Measurements from ENCODE around the gene PRICKLE3. TPM values are rescaled to one million over a fixed set of nuclear protein-coding genes. Genes with fewer than 3 reads are reported as not detected.

The PRICKLE3 gene
- total and polyA plus RNA-seq, 2 experiments from 2014 or later = 4.7 to 13.7 TPM

- ATAC-seq (no peak), DNase-seq (ENCODE audit: low spot score) (no peak)
- H3F3A ChIP-seq (replicated peaks; ENCODE audit: low read depth) = no peaks in the 10 kb centered on the region
- H3K27ac Mint-ChIP-seq = no peak overlapping the region
- H3K9me3 Mint-ChIP-seq = no peaks in the 10 kb centered on the region
- no peaks in the 10 kb centered on the region for H3K27me3 ChIP-seq (ENCODE audit: insufficient read depth)
- H3K79me2 ChIP-seq (replicated peaks; ENCODE audit: insufficient read depth) = no peaks in the 10 kb centered on the region
- H3K9me2 ChIP-seq (ENCODE audit: insufficient read depth) = no peaks in the 10 kb centered on the region
- H3K4me3 Mint-ChIP-seq = no peak overlapping the region
- no peak overlapping the region for H3K27ac ChIP-seq (ENCODE audit: low read depth)
- no peak overlapping the region for H3K4me2 ChIP-seq
- H3K4me1 Mint-ChIP-seq = no peaks in the 10 kb centered on the region
- H3K4me1 ChIP-seq (ENCODE audit: insufficient read depth) = no peaks in the 10 kb centered on the region
- no peaks in the 10 kb centered on the region for H3K36me3 ChIP-seq (ENCODE audit: insufficient read depth)
- H3K4me3 ChIP-seq = no peak overlapping the region
- H3K27me3 Mint-ChIP-seq (ENCODE audit: insufficient read depth, low read depth, poor library complexity) = peaks cover 1% of the 10 kb centered on the region
- H4K20me1 ChIP-seq (replicated peaks; ENCODE audit: insufficient read depth) = no peaks in the 10 kb centered on the region
- no peak overlapping the region for H2AFZ ChIP-seq
- no peak for TF ChIP-seq ZNF331 (CRISPR knock-in tag; IDR thresholded peaks at IDR 0.05; ENCODE audit: low read depth)
- no peak for TF ChIP-seq POLR2AphosphoS5 (IDR thresholded peaks at IDR 0.05; ENCODE audit: low read depth)
- TF ChIP-seq STAT1 (IDR thresholded peaks at IDR 0.05; ENCODE audit: unreplicated experiment) = no peak
- TF ChIP-seq ETS1 (IDR thresholded peaks at IDR 0.05) = no peak
- no peak for TF ChIP-seq ZNF114 (CRISPR knock-in tag; IDR thresholded peaks at IDR 0.05)
- no peak for TF ChIP-seq NANOG (IDR thresholded peaks at IDR 0.05; ENCODE audit: borderline replicate concordance)
- no peak for TF ChIP-seq CREB1 (CRISPR knock-in tag; IDR thresholded peaks at IDR 0.05; ENCODE audit: low read depth)
- no peak for TF ChIP-seq REST (IDR thresholded peaks at IDR 0.05; ENCODE audit: unreplicated experiment)
- no peak for TF ChIP-seq CTCF (conservative IDR thresholded peaks at IDR 0.05; ENCODE audit: low read depth in 2 of 2)
- TF ChIP-seq EZH2phosphoT487 (IDR thresholded peaks at IDR 0.05; ENCODE audit: unreplicated experiment) = no peak
- TF ChIP-seq, protein P1, sequence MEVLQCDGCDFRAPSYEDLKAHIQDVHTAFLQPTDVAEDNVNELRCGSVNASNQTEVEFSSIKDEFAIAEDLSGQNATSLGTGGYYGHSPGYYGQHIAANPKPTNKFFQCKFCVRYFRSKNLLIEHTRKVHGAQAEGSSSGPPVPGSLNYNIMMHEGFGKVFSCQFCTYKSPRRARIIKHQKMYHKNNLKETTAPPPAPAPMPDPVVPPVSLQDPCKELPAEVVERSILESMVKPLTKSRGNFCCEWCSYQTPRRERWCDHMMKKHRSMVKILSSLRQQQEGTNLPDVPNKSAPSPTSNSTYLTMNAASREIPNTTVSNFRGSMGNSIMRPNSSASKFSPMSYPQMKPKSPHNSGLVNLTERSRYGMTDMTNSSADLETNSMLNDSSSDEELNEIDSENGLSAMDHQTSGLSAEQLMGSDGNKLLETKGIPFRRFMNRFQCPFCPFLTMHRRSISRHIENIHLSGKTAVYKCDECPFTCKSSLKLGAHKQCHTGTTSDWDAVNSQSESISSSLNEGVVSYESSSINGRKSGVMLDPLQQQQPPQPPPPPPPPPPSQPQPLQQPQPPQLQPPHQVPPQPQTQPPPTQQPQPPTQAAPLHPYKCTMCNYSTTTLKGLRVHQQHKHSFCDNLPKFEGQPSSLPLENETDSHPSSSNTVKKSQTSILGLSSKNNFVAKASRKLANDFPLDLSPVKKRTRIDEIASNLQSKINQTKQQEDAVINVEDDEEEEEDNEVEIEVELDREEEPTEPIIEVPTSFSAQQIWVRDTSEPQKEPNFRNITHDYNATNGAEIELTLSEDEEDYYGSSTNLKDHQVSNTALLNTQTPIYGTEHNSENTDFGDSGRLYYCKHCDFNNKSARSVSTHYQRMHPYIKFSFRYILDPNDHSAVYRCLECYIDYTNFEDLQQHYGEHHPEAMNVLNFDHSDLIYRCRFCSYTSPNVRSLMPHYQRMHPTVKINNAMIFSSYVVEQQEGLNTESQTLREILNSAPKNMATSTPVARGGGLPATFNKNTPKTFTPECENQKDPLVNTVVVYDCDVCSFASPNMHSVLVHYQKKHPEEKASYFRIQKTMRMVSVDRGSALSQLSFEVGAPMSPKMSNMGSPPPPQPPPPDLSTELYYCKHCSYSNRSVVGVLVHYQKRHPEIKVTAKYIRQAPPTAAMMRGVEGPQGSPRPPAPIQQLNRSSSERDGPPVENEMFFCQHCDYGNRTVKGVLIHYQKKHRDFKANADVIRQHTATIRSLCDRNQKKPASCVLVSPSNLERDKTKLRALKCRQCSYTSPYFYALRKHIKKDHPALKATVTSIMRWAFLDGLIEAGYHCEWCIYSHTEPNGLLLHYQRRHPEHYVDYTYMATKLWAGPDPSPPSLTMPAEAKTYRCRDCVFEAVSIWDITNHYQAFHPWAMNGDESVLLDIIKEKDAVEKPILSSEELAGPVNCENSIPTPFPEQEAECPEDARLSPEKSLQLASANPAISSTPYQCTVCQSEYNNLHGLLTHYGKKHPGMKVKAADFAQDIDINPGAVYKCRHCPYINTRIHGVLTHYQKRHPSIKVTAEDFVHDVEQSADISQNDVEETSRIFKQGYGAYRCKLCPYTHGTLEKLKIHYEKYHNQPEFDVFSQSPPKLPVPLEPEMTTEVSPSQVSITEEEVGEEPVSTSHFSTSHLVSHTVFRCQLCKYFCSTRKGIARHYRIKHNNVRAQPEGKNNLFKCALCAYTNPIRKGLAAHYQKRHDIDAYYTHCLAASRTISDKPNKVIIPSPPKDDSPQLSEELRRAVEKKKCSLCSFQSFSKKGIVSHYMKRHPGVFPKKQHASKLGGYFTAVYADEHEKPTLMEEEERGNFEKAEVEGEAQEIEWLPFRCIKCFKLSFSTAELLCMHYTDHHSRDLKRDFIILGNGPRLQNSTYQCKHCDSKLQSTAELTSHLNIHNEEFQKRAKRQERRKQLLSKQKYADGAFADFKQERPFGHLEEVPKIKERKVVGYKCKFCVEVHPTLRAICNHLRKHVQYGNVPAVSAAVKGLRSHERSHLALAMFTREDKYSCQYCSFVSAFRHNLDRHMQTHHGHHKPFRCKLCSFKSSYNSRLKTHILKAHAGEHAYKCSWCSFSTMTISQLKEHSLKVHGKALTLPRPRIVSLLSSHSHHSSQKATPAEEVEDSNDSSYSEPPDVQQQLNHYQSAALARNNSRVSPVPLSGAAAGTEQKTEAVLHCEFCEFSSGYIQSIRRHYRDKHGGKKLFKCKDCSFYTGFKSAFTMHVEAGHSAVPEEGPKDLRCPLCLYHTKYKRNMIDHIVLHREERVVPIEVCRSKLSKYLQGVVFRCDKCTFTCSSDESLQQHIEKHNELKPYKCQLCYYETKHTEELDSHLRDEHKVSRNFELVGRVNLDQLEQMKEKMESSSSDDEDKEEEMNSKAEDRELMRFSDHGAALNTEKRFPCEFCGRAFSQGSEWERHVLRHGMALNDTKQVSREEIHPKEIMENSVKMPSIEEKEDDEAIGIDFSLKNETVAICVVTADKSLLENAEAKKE (CRISPR knock-in tag; IDR thresholded peaks at IDR 0.05) = no peak
- no peak for TF ChIP-seq EZH2 (IDR thresholded peaks at IDR 0.05; ENCODE audit: low read depth, unreplicated experiment)
- no peak for TF ChIP-seq JUNB (IDR thresholded peaks at IDR 0.05; ENCODE audit: unreplicated experiment)
- no peaks in the 10 kb centered on the region for H3K36me3 Mint-ChIP-seq (ENCODE audit: low read depth)
Measured at GRCh38 chrX:49147936-49148335, 38.2 kb downstream of the PRICKLE3 start.
